ENCODE results near the gene YIPF3.
A peak's percentile ranks its signal among the peaks of the same experiment; 100 is the strongest.
"Not testable (repeated sequence)": the region's sequence is repeated elsewhere in the genome, so short reads cannot be mapped to it uniquely, and the experiment has no call there.

Gene YIPF3

GRCh38 chr6:43516697-43517504 is at the start of gene YIPF3, which contains the start of gene POLR1C:
YIPF3 (minus strand) TSS chr6:43516926; CDS start chr6:43516807, 119 bp downstream.
POLR1C (plus strand) TSS chr6:43517089; CDS start chr6:43517110, 21 bp downstream.
- peak; percentile 95 for DNase-seq (ENCODE audit: low spot score)

- DNase-seq (ENCODE audit: low spot score), result no peak
Measured at GRCh38 chr6:43559328-43559727, 42.6 kb upstream of the YIPF3 start.

GRCh38 chr6:43557620-43558019 is 40.9 kb upstream of the YIPF3 start:
- not testable (repeated sequence) for DNase-seq (ENCODE audit: low spot score)

- no peak for DNase-seq (ENCODE audit: low spot score)
Measured at GRCh38 chr6:43547222-43547621, 30.5 kb upstream of the YIPF3 start.

GRCh38 chr6:43544461-43544860 is 27.7 kb upstream of the YIPF3 start:
- no peak for DNase-seq (ENCODE audit: low spot score)

GRCh38 chr6:43541774-43542471 is 25.2 kb upstream of the YIPF3 start:
- DNase-seq (ENCODE audit: low spot score), result no peak

- no peak for DNase-seq (ENCODE audit: low spot score)
Measured at GRCh38 chr6:43540507-43540906, 23.8 kb upstream of the YIPF3 start.

- DNase-seq (ENCODE audit: low spot score), result not testable (repeated sequence)
Measured at GRCh38 chr6:43539409-43539808, 22.7 kb upstream of the YIPF3 start.

GRCh38 chr6:43538986-43539385 is 22.3 kb upstream of the YIPF3 start:
- not testable (repeated sequence) for DNase-seq (ENCODE audit: low spot score)

- DNase-seq (ENCODE audit: low spot score), result no peak
Measured at GRCh38 chr6:43532201-43532600, 15.5 kb upstream of the YIPF3 start.

- DNase-seq (ENCODE audit: low spot score), result no peak
Measured at GRCh38 chr6:43524483-43524961, 7.8 kb upstream of the YIPF3 start.

GRCh38 chr6:43523284-43523683 is 6.6 kb upstream of the YIPF3 start:
- DNase-seq (ENCODE audit: low spot score), result no peak

GRCh38 chr6:43522547-43523261 is 6.0 kb upstream of the YIPF3 start:
- no peak for DNase-seq (ENCODE audit: low spot score)

- DNase-seq (ENCODE audit: low spot score), result no peak
Measured at GRCh38 chr6:43521836-43522235, 5.1 kb upstream of the YIPF3 start.

GRCh38 chr6:43520097-43520496 is 3.4 kb upstream of the YIPF3 start:
- no peak for DNase-seq (ENCODE audit: low spot score)

GRCh38 chr6:43517505-43518357 is 1.0 kb upstream of the YIPF3 start:
- DNase-seq (ENCODE audit: low spot score), result no peak

GRCh38 chr6:43516367-43516696 is 394 bp downstream of the YIPF3 start:
- no peak for DNase-seq (ENCODE audit: low spot score)

- DNase-seq (ENCODE audit: low spot score), result no peak
Measured at GRCh38 chr6:43515808-43516207, 918 bp downstream of the YIPF3 start.

GRCh38 chr6:43511824-43512415 is 4.8 kb downstream of the YIPF3 start:
- DNase-seq (ENCODE audit: low spot score), result no peak

- peak; percentile 42 for DNase-seq (ENCODE audit: low spot score)
Measured at GRCh38 chr6:43510827-43511163, 5.9 kb downstream of the YIPF3 start.

All from SW480 (cell line).